GM23338 (cell line): ENCODE measurements around the gene PEX16. TPM values are rescaled to one million over a fixed set of nuclear protein-coding genes. Genes with fewer than 3 reads are reported as not detected.

ENCODE experiments used
- ATAC-seq: fragments of 200-7000 bp; cut with Tn5 transposase; 3 replicates; pipeline ENCODE4 v1.9.1; 2020
- DNase-seq: peaks from one replicate; pipeline ENCODE4 v3.0.0-alpha.2; 2015; ENCODE audit warnings: low spot score
- H2AFZ ChIP-seq: fragments of 200-600 bp; sonication (generic); 2 replicates; pipeline ENCODE4 v1.8.0; 2016; ENCODE audit warnings: antibody characterized with exemption, mild to moderate bottlenecking, moderate library complexity
- H3F3A ChIP-seq: fragments of 200-600 bp; sonication (generic); replicated peaks from 2 replicates; pipeline ENCODE4 v1.8.0; 2017; ENCODE audit warnings: antibody characterized with exemption, mixed run types, low read depth
- H3K27ac ChIP-seq: fragments of 200-600 bp; sonication (generic); 2 replicates; pipeline ENCODE4 v1.6.1; 2016; ENCODE audit warnings: low read depth
- H3K27me3 ChIP-seq: fragments of 200-600 bp; sonication (generic); 2 replicates; pipeline ENCODE4 v1.8.0; 2016; ENCODE audit warnings: mild to moderate bottlenecking, mixed run types, moderate library complexity; ENCODE audit not compliant: insufficient read depth
- H3K36me3 ChIP-seq: fragments of 200-600 bp; sonication (generic); 2 replicates; pipeline ENCODE4 v1.8.0; 2016; ENCODE audit warnings: mild to moderate bottlenecking; ENCODE audit not compliant: insufficient read depth
- H3K4me1 ChIP-seq: fragments of 200-600 bp; sonication (generic); 2 replicates; pipeline ENCODE4 v1.8.0; 2016; ENCODE audit warnings: mild to moderate bottlenecking, moderate library complexity; ENCODE audit not compliant: insufficient read depth
- H3K4me2 ChIP-seq: fragments of 200-600 bp; sonication (generic); 2 replicates; pipeline ENCODE4 v1.7.1; 2017; ENCODE audit warnings: mixed run types
- H3K4me3 ChIP-seq: fragments of 200-600 bp; sonication (generic); 2 replicates; pipeline ENCODE4 v1.6.1; 2016; ENCODE audit warnings: mixed run types
- H3K79me2 ChIP-seq: fragments of 200-600 bp; sonication (generic); replicated peaks from 2 replicates; pipeline ENCODE4 v1.8.0; 2017; ENCODE audit warnings: mild to moderate bottlenecking; ENCODE audit not compliant: insufficient read depth
- H3K9me2 ChIP-seq: fragments of 200-600 bp; sonication (generic); 2 replicates; pipeline ENCODE4 v1.8.0; 2017; ENCODE audit not compliant: insufficient read depth
- H4K20me1 ChIP-seq: fragments of 200-600 bp; sonication (generic); replicated peaks from 2 replicates; pipeline ENCODE4 v1.8.0; 2017; ENCODE audit warnings: mild to moderate bottlenecking; ENCODE audit not compliant: insufficient read depth
- H3K27ac Mint-ChIP-seq: 2 replicates; pipeline ENCODE4 v1.8.0; 2020; ENCODE audit warnings: inconsistent platforms, mild to moderate bottlenecking, moderate library complexity, mixed read lengths
- H3K27me3 Mint-ChIP-seq: 3 replicates; pipeline ENCODE4 v1.8.0; 2022; ENCODE audit warnings: low read depth, mild to moderate bottlenecking, moderate library complexity, mixed read lengths, inconsistent platforms; ENCODE audit not compliant: insufficient read depth, poor library complexity
- H3K36me3 Mint-ChIP-seq: 3 replicates; pipeline ENCODE4 v1.8.0; 2021; ENCODE audit warnings: low read depth, mild to moderate bottlenecking, inconsistent platforms, moderate library complexity, mixed read lengths
- H3K4me1 Mint-ChIP-seq: 3 replicates; pipeline ENCODE4 v1.8.0; 2020; ENCODE audit warnings: mild to moderate bottlenecking, inconsistent platforms, mixed read lengths
- H3K4me3 Mint-ChIP-seq: 3 replicates; pipeline ENCODE4 v1.8.0; 2021; ENCODE audit warnings: moderate library complexity, mild to moderate bottlenecking, inconsistent platforms, mixed read lengths
- H3K9me3 Mint-ChIP-seq: 3 replicates; pipeline ENCODE4 v1.8.0; 2020; ENCODE audit warnings: moderate library complexity, mild to moderate bottlenecking, inconsistent platforms, mixed read lengths
- CREB1 ChIP-seq: fragments of 250-450 bp; sonication (Bioruptor Pico); IDR thresholded peaks from 2 replicates; pipeline ENCODE4 v1.5.0; 2020; ENCODE audit warnings: low read depth, mild to moderate bottlenecking, moderate library complexity
- EZH2 ChIP-seq: fragments of 200-600 bp; sonication (generic); IDR thresholded peaks from one replicate; pipeline ENCODE4 v1.8.0; 2017; ENCODE audit warnings: antibody characterized with exemption, mild to moderate bottlenecking, low read depth; ENCODE audit not compliant: unreplicated experiment
- EZH2phosphoT487 ChIP-seq: fragments of 200-600 bp; sonication (generic); IDR thresholded peaks from one replicate; pipeline ENCODE4 v1.8.1; 2018; ENCODE audit warnings: antibody characterized with exemption; ENCODE audit not compliant: unreplicated experiment
- JUNB ChIP-seq: IDR thresholded peaks from one replicate; pipeline ENCODE4 v1.6.1; 2016; ENCODE audit warnings: antibody characterized with exemption; ENCODE audit not compliant: unreplicated experiment
- NANOG ChIP-seq: IDR thresholded peaks from 2 replicates; pipeline ENCODE4 v1.6.1; 2016; ENCODE audit warnings: antibody characterized with exemption, borderline replicate concordance
- POLR2AphosphoS5 ChIP-seq: IDR thresholded peaks from 2 replicates; pipeline ENCODE4 v1.6.1; 2016; ENCODE audit warnings: antibody characterized with exemption, low read depth
- STAT1 ChIP-seq: IDR thresholded peaks from one replicate; pipeline ENCODE4 v1.6.1; 2016; ENCODE audit warnings: antibody characterized with exemption; ENCODE audit not compliant: unreplicated experiment
- ZNF114 ChIP-seq: fragments of 250-450 bp; sonication (Bioruptor Pico); IDR thresholded peaks from 2 replicates; pipeline ENCODE4 v1.5.0; 2020; ENCODE audit warnings: mild to moderate bottlenecking, moderate library complexity
- ZNF331 ChIP-seq: fragments of 250-450 bp; sonication (Bioruptor Pico); IDR thresholded peaks from 2 replicates; pipeline ENCODE4 v1.5.0; 2020; ENCODE audit warnings: low read depth, mild to moderate bottlenecking, moderate library complexity
- polyA plus RNA-seq: library from polyadenylated mRNA; unstranded; fragments of >200 nt; fragmentation: Nextera tagmentation; extraction: Ambion mirVana; gene quantifications from 2 replicates; pipeline ENCODE4 v1.2.1, GENCODE V29; 2016
- total RNA-seq: library from RNA; depleted of rRNA; stranded (reverse); fragments of >200 nt; shearing (Covaris generic); gene quantifications from 2 replicates; pipeline ENCODE4 v1.2.3, GENCODE V29; 2014
- TF ChIP-seq, protein P1 (sequence below): IDR thresholded peaks from 2 replicates; pipeline ENCODE4 v1.6.1; 2016; ENCODE audit warnings: antibody characterized with exemption
- TF ChIP-seq, protein P2 (sequence below), 2 experiments: fragments of 200-600 bp in 1 of 2; sonication (generic) in 1 of 2; conservative IDR thresholded peaks; 2 replicates each; pipeline versions ENCODE4 v1.5.1 to v1.6.1; 2016 to 2017; ENCODE audit warnings: antibody characterized with exemption in 2 of 2, low read depth in 2 of 2, mild to moderate bottlenecking in 2 of 2, moderate library complexity in 1 of 2
- TF ChIP-seq, protein P3 (sequence below): IDR thresholded peaks from one replicate; pipeline ENCODE4 v1.6.1; 2018; ENCODE audit warnings: antibody characterized with exemption; ENCODE audit not compliant: unreplicated experiment
- TF ChIP-seq, protein P4 (sequence below): fragments of 250-450 bp; sonication (Bioruptor Pico); IDR thresholded peaks from 2 replicates; pipeline ENCODE4 v1.5.0; 2020; ENCODE audit warnings: mild to moderate bottlenecking, moderate library complexity

Gene PEX16
- total and polyA plus RNA-seq, 2 experiments from 2014 or later: 23.3 to 34.1 TPM

DNA sequence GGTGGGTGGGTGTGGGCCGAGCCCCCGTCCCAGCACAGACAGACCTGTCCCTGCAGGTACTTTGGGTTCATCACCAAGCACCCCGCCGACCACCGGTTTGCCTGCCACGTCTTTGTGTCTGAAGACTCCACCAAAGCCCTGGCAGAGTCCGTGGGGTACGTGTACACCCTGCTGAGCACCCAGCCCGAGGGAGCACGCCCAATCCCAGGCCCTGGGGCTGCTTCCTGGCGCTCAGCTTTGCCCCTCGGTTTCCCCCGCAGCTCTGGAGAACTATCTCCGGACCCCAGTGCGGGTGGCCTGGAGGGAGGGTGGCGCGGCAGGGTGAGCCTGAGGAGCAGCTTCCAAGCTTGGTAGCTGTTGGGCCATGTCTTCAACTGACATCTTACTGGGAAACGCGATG, 12.6 kb downstream of the PEX16 start:
- Histone ChIP-seq H3K4me3 (no peak overlapping the region), H3K9me2 (no peaks in the 10 kb centered on the region), H3K4me1 (peaks cover 6% of the 10 kb centered on the region; the same call in 1 of the 2 replicates), H3F3A (no peaks in the 10 kb centered on the region), H4K20me1 (peaks cover 3% of the 10 kb centered on the region), H3K27ac (no peak overlapping the region), H3K4me2 (no peak overlapping the region), H2AFZ (no peak overlapping the region), H3K36me3 (no peaks in the 10 kb centered on the region), H3K79me2 (no peaks in the 10 kb centered on the region; the same call in 1 of the 2 replicates), H3K27me3 (peaks cover 3% of the 10 kb centered on the region; the same call in 1 of the 2 replicates)
- TF ChIP-seq EZH2phosphoT487 (no peak), STAT1 (no peak), JUNB (no peak), ZNF331 (CRISPR knock-in tag) (no peak), ZNF114 (CRISPR knock-in tag) (no peak), POLR2AphosphoS5 (no peak), CREB1 (CRISPR knock-in tag) (no peak), NANOG (no peak), EZH2 (no peak)
- TF ChIP-seq, protein P1, sequence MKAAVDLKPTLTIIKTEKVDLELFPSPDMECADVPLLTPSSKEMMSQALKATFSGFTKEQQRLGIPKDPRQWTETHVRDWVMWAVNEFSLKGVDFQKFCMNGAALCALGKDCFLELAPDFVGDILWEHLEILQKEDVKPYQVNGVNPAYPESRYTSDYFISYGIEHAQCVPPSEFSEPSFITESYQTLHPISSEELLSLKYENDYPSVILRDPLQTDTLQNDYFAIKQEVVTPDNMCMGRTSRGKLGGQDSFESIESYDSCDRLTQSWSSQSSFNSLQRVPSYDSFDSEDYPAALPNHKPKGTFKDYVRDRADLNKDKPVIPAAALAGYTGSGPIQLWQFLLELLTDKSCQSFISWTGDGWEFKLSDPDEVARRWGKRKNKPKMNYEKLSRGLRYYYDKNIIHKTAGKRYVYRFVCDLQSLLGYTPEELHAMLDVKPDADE: no peak
- TF ChIP-seq, protein P2, sequence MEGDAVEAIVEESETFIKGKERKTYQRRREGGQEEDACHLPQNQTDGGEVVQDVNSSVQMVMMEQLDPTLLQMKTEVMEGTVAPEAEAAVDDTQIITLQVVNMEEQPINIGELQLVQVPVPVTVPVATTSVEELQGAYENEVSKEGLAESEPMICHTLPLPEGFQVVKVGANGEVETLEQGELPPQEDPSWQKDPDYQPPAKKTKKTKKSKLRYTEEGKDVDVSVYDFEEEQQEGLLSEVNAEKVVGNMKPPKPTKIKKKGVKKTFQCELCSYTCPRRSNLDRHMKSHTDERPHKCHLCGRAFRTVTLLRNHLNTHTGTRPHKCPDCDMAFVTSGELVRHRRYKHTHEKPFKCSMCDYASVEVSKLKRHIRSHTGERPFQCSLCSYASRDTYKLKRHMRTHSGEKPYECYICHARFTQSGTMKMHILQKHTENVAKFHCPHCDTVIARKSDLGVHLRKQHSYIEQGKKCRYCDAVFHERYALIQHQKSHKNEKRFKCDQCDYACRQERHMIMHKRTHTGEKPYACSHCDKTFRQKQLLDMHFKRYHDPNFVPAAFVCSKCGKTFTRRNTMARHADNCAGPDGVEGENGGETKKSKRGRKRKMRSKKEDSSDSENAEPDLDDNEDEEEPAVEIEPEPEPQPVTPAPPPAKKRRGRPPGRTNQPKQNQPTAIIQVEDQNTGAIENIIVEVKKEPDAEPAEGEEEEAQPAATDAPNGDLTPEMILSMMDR (conservative IDR thresholded peaks at IDR 0.05; ENCODE audit: low read depth in 2 of 2): no peak
- TF ChIP-seq, protein P3, sequence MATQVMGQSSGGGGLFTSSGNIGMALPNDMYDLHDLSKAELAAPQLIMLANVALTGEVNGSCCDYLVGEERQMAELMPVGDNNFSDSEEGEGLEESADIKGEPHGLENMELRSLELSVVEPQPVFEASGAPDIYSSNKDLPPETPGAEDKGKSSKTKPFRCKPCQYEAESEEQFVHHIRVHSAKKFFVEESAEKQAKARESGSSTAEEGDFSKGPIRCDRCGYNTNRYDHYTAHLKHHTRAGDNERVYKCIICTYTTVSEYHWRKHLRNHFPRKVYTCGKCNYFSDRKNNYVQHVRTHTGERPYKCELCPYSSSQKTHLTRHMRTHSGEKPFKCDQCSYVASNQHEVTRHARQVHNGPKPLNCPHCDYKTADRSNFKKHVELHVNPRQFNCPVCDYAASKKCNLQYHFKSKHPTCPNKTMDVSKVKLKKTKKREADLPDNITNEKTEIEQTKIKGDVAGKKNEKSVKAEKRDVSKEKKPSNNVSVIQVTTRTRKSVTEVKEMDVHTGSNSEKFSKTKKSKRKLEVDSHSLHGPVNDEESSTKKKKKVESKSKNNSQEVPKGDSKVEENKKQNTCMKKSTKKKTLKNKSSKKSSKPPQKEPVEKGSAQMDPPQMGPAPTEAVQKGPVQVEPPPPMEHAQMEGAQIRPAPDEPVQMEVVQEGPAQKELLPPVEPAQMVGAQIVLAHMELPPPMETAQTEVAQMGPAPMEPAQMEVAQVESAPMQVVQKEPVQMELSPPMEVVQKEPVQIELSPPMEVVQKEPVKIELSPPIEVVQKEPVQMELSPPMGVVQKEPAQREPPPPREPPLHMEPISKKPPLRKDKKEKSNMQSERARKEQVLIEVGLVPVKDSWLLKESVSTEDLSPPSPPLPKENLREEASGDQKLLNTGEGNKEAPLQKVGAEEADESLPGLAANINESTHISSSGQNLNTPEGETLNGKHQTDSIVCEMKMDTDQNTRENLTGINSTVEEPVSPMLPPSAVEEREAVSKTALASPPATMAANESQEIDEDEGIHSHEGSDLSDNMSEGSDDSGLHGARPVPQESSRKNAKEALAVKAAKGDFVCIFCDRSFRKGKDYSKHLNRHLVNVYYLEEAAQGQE: no peak
- TF ChIP-seq, protein P4, sequence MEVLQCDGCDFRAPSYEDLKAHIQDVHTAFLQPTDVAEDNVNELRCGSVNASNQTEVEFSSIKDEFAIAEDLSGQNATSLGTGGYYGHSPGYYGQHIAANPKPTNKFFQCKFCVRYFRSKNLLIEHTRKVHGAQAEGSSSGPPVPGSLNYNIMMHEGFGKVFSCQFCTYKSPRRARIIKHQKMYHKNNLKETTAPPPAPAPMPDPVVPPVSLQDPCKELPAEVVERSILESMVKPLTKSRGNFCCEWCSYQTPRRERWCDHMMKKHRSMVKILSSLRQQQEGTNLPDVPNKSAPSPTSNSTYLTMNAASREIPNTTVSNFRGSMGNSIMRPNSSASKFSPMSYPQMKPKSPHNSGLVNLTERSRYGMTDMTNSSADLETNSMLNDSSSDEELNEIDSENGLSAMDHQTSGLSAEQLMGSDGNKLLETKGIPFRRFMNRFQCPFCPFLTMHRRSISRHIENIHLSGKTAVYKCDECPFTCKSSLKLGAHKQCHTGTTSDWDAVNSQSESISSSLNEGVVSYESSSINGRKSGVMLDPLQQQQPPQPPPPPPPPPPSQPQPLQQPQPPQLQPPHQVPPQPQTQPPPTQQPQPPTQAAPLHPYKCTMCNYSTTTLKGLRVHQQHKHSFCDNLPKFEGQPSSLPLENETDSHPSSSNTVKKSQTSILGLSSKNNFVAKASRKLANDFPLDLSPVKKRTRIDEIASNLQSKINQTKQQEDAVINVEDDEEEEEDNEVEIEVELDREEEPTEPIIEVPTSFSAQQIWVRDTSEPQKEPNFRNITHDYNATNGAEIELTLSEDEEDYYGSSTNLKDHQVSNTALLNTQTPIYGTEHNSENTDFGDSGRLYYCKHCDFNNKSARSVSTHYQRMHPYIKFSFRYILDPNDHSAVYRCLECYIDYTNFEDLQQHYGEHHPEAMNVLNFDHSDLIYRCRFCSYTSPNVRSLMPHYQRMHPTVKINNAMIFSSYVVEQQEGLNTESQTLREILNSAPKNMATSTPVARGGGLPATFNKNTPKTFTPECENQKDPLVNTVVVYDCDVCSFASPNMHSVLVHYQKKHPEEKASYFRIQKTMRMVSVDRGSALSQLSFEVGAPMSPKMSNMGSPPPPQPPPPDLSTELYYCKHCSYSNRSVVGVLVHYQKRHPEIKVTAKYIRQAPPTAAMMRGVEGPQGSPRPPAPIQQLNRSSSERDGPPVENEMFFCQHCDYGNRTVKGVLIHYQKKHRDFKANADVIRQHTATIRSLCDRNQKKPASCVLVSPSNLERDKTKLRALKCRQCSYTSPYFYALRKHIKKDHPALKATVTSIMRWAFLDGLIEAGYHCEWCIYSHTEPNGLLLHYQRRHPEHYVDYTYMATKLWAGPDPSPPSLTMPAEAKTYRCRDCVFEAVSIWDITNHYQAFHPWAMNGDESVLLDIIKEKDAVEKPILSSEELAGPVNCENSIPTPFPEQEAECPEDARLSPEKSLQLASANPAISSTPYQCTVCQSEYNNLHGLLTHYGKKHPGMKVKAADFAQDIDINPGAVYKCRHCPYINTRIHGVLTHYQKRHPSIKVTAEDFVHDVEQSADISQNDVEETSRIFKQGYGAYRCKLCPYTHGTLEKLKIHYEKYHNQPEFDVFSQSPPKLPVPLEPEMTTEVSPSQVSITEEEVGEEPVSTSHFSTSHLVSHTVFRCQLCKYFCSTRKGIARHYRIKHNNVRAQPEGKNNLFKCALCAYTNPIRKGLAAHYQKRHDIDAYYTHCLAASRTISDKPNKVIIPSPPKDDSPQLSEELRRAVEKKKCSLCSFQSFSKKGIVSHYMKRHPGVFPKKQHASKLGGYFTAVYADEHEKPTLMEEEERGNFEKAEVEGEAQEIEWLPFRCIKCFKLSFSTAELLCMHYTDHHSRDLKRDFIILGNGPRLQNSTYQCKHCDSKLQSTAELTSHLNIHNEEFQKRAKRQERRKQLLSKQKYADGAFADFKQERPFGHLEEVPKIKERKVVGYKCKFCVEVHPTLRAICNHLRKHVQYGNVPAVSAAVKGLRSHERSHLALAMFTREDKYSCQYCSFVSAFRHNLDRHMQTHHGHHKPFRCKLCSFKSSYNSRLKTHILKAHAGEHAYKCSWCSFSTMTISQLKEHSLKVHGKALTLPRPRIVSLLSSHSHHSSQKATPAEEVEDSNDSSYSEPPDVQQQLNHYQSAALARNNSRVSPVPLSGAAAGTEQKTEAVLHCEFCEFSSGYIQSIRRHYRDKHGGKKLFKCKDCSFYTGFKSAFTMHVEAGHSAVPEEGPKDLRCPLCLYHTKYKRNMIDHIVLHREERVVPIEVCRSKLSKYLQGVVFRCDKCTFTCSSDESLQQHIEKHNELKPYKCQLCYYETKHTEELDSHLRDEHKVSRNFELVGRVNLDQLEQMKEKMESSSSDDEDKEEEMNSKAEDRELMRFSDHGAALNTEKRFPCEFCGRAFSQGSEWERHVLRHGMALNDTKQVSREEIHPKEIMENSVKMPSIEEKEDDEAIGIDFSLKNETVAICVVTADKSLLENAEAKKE (CRISPR knock-in tag): no peak
- Mint-ChIP-seq H3K4me3 (no peak overlapping the region), H3K9me3 (no peaks in the 10 kb centered on the region), H3K27me3 (peaks cover 32% of the 10 kb centered on the region), H3K27ac (no peak overlapping the region), H3K36me3 (peaks cover 19% of the 10 kb centered on the region), H3K4me1 (peaks cover 8% of the 10 kb centered on the region)
- ATAC-seq (no peak), DNase-seq (no peak)
